DOHH2 (cell line): ENCODE results near the gene OR5B3.

Experiments
- CTCF ChIP-seq: fragments of 200-600 bp; sonication (generic); IDR thresholded peaks from one replicate; pipeline ENCODE4 v1.5.1; 2014; ENCODE audit warnings: antibody characterized with exemption, mild to moderate bottlenecking, low read depth, low read length; ENCODE audit not compliant: poor library complexity, severe bottlenecking
- EZH2phosphoT487 ChIP-seq: fragments of 200-600 bp; sonication (generic); IDR thresholded peaks from 2 replicates; pipeline ENCODE4 v1.6.1; 2017; ENCODE audit warnings: borderline replicate concordance, mild to moderate bottlenecking, antibody characterized with exemption, low read length, moderate library complexity, mixed read lengths

GRCh38 chr11:58394195-58394594 is 12.5 kb downstream of the OR5B3 start:
- TF ChIP-seq CTCF (no peak), EZH2phosphoT487 (no peak)
